ENCODE results near the gene RPL31. TPM values are rescaled to one million over a fixed set of nuclear protein-coding genes. Genes with fewer than 3 reads are reported as not detected.

RPL31 gene
- total RNA-seq, 3 donors from 2014 or later (not counting 1 experiment from before 2014, with no cell fraction given): 797 to 996 (median 940) TPM

GRCh38 chr2:100954044-100954420, 48.1 kb upstream of the RPL31 start:
- DNase-seq (no peak), ATAC-seq (no peak)
- Mint-ChIP-seq H3K4me3 (no peak overlapping the region), H3K36me3 (no peaks in the 10 kb centered on the region), H3K27me3 (ENCODE audit: low read depth in 2 of 2) (no peaks in the 10 kb centered on the region), H3K27ac (no peak overlapping the region), H3K4me1 (no peaks in the 10 kb centered on the region), H3K9me3 (no peaks in the 10 kb centered on the region)
- Histone ChIP-seq H3K4me3 (ENCODE audit: low read length) (no peak overlapping the region), H3K9me3 (ENCODE audit: control insufficient read depth, insufficient read depth, low read length) (no peaks in the 10 kb centered on the region), H3K27ac (ENCODE audit: low read length) (no peak overlapping the region), H3K4me1 (ENCODE audit: control insufficient read depth, insufficient read depth, low read length) (no peaks in the 10 kb centered on the region), H3K27me3 (ENCODE audit: control insufficient read depth, insufficient read depth, low read length) (no peaks in the 10 kb centered on the region), H3K36me3 (ENCODE audit: control insufficient read depth, insufficient read depth, low read length) (no peaks in the 10 kb centered on the region)
- 84% methylated on average over 6 of the region's 6 CpGs for WGBS (ENCODE audit: insufficient coverage)
- intact Hi-C loops (cut with micrococcal nuclease): no loop called here
- no peak for TF ChIP-seq CTCF (IDR thresholded peaks at IDR 0.05)

DNA sequence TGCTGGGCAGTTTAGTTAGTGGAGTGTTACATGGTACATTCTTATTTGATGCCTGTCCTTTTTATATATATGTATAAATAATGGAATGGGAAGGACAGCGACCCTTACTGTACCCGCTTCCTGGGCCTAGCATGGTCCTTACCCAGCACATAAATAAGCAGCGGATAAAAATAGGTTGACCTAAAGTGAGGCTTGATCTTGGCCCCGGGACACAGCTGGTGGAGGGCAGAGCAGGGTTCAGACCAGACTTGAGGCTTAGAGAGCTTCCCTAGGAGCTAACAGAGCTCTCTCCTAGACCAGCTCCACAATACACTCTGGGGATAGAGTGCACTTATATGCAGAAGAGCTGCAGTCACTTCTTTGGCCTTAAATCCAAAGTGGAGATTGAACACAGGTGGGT, 46.9 kb upstream of the RPL31 start:
- 97% methylated on average over 4 of the region's 4 CpGs for WGBS (ENCODE audit: insufficient coverage)
- Mint-ChIP-seq H3K36me3 (no peaks in the 10 kb centered on the region), H3K27ac (no peak overlapping the region), H3K27me3 (ENCODE audit: low read depth in 2 of 2) (no peaks in the 10 kb centered on the region), H3K9me3 (no peaks in the 10 kb centered on the region), H3K4me3 (no peak overlapping the region), H3K4me1 (no peaks in the 10 kb centered on the region)
- H3K27me3 ChIP-seq (ENCODE audit: control insufficient read depth, insufficient read depth, low read length): no peaks in the 10 kb centered on the region
- H3K36me3 ChIP-seq (ENCODE audit: control insufficient read depth, insufficient read depth, low read length): no peaks in the 10 kb centered on the region
- TF ChIP-seq CTCF (IDR thresholded peaks at IDR 0.05): no peak
- no peak overlapping the region for H3K4me3 ChIP-seq (ENCODE audit: low read length)
- intact Hi-C loops (cut with micrococcal nuclease): no loop called here
- no peaks in the 10 kb centered on the region for H3K9me3 ChIP-seq (ENCODE audit: control insufficient read depth, insufficient read depth, low read length)
- no peak overlapping the region for H3K27ac ChIP-seq (ENCODE audit: low read length)
- ATAC-seq (no peak), DNase-seq (no peak)
- no peaks in the 10 kb centered on the region for H3K4me1 ChIP-seq (ENCODE audit: control insufficient read depth, insufficient read depth, low read length)

GRCh38 chr2:100956081-100956480, 46.0 kb upstream of the RPL31 start:
- H3K4me3 ChIP-seq (ENCODE audit: low read length): no peak overlapping the region
- H3K9me3 ChIP-seq (ENCODE audit: control insufficient read depth, insufficient read depth, low read length): no peaks in the 10 kb centered on the region
- Mint-ChIP-seq H3K27ac (no peak overlapping the region), H3K4me1 (no peaks in the 10 kb centered on the region), H3K4me3 (no peak overlapping the region), H3K36me3 (no peaks in the 10 kb centered on the region), H3K27me3 (ENCODE audit: low read depth in 2 of 2) (no peaks in the 10 kb centered on the region), H3K9me3 (no peaks in the 10 kb centered on the region)
- no peaks in the 10 kb centered on the region for H3K27me3 ChIP-seq (ENCODE audit: control insufficient read depth, insufficient read depth, low read length)
- no peak for ATAC-seq
- no peaks in the 10 kb centered on the region for H3K36me3 ChIP-seq (ENCODE audit: control insufficient read depth, insufficient read depth, low read length)
- 95% methylated on average over 4 of the region's 5 CpGs for WGBS (ENCODE audit: insufficient coverage)
- no peak for TF ChIP-seq CTCF (IDR thresholded peaks at IDR 0.05)
- no peak overlapping the region for H3K27ac ChIP-seq (ENCODE audit: low read length)
- intact Hi-C loops (cut with micrococcal nuclease): no loop called here
- DNase-seq: no peak
- no peaks in the 10 kb centered on the region for H3K4me1 ChIP-seq (ENCODE audit: control insufficient read depth, insufficient read depth, low read length)

DNA sequence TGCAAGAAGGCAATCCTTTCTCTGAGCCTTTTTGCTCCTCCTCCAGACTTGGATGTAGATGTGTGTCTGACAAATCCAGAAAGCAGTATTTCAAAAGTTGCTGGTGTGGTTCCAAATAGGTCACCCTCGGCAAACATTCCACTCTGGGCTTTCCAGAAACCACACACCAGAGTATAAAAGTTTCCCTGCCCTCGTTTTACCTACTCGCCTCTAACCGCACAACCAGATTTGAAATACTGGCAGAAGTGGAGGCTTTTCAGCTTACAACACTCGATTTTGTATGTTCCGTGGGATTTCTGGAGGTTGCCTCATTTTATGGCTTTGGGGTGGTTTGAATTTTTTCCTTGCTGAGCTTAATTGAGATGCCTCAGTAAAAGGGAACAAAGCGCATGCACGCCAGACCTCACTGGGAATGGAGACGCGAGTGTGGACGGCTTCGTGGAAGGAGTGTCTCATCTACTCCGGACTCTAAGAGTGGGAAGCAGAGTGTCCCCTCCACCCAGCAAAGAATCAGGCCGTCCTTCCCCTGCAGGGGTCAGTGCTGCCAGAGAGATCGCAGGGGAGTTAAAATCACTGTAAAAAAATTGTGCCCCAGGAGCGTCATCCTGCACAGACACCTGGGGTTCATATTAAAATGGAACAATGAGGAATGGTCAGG, 44.0 kb upstream of the RPL31 start:
- Histone ChIP-seq H3K27ac (ENCODE audit: low read length) (no peak overlapping the region), H3K9me3 (ENCODE audit: control insufficient read depth, insufficient read depth, low read length) (no peaks in the 10 kb centered on the region), H3K4me3 (ENCODE audit: low read length) (no peak overlapping the region), H3K36me3 (ENCODE audit: control insufficient read depth, insufficient read depth, low read length) (no peaks in the 10 kb centered on the region), H3K4me1 (ENCODE audit: control insufficient read depth, insufficient read depth, low read length) (no peaks in the 10 kb centered on the region), H3K27me3 (ENCODE audit: control insufficient read depth, insufficient read depth, low read length) (no peaks in the 10 kb centered on the region)
- H3K9me3 Mint-ChIP-seq: no peaks in the 10 kb centered on the region
- no peak overlapping the region for H3K4me3 Mint-ChIP-seq
- H3K27me3 Mint-ChIP-seq (ENCODE audit: low read depth in 2 of 2): no peaks in the 10 kb centered on the region
- DNase-seq (no peak), ATAC-seq (no peak)
- H3K4me1 Mint-ChIP-seq: no peaks in the 10 kb centered on the region
- 84% methylated on average over 16 of the region's 16 CpGs for WGBS (ENCODE audit: insufficient coverage)
- H3K36me3 Mint-ChIP-seq: no peaks in the 10 kb centered on the region
- intact Hi-C loops (cut with micrococcal nuclease): no loop called here
- no peak overlapping the region for H3K27ac Mint-ChIP-seq
- TF ChIP-seq CTCF (IDR thresholded peaks at IDR 0.05): no peak

Measured in natural killer cell (primary cell).